ENCODE data around the gene PWWP2B. TPM values are rescaled to one million over a fixed set of nuclear protein-coding genes. Genes with fewer than 3 reads are reported as not detected.

The PWWP2B gene
- total RNA-seq, 1 donor from 2014 or later, result 25.2 TPM

DNA sequence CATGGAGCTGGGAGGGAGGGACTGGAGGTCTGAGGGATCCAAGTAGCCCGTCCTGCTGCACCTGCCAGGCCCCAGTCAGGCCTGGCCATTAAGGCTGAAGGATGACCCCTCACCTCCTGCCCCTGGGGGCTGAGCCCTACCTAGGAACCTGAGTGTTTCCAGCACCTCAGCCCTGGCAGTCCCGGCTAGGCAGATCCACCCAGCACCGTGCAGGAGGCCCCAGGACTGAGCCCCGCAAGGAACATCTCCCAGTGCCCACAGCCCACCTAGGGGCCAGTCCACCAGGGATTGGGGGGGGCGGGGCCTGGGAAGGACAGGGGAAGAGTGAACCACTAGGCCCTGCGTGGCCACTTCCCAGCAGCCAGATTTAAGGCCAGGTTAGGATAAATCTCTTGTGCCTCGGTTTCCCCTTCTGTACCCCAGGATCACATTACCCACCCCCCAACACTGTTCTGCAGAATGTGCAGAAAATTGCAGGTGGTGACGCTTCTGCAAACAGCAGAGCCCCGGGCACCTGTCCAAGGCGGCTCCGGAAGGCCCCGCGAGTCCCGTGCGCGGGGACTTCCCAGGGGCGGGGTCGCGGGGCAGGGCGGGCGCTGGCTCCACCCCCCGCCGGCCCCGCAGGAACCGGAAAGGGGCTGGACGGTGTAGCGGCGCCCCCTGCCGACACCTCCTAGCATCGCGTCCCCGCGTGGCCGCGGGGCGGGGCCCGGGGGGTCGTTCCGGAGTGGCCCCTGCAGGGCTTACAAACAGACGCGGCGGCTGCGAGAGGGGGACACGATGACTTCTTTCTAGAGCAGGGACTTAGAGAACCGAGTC lies 55.9 kb downstream of the PWWP2B start:
- TF ChIP-seq CTCF (IDR thresholded peaks at IDR 0.05), result peak; percentile 96
- peak; percentile 93 for DNase-seq
- Histone ChIP-seq H3K27me3 (ENCODE audit: low read depth) (peaks cover 5% of the 10 kb centered on the region), H3K36me3 (no peaks in the 10 kb centered on the region), H3K4me3 (peak overlapping the region; percentile 28), H3K9me3 (no peaks in the 10 kb centered on the region), H3K27ac (peak overlapping the region; percentile 47), H3K4me1 (peaks cover 33% of the 10 kb centered on the region)
- ATAC-seq, result peak; percentile 86 to 90
- intact Hi-C loops (cut with DNase I), result loop anchor here (5.0 kb wide), 1 partner anchor 66 kb away; no protein-coding TSS in a partner anchor

DNA sequence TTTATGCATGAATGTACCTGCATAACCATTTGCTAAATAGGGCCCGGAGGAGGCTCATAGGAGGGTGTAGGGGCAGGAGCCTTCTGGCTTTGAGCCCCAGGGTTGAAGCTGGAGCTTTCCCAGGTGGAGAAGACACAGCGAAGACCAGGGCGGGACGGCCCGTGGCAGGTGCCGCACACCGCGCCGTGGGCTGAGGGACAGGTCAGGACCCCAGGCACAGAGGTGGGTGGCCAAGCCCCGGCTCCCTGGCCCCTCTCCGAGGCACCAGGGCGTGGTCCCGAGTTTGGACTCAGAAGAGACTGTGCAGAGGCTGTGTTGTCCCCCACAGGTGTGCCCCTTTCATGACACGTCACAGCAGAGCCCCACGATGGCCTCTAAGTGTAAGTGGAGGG lies 56.5 kb downstream of the PWWP2B start:
- TF ChIP-seq CTCF (IDR thresholded peaks at IDR 0.05), result peak; percentile 25
- no peaks in the 10 kb centered on the region for H3K36me3 ChIP-seq
- H3K27me3 ChIP-seq (ENCODE audit: low read depth), result peaks cover 10% of the 10 kb centered on the region
- no peak for ATAC-seq
- H3K4me1 ChIP-seq, result peaks cover 31% of the 10 kb centered on the region
- DNase-seq, result no peak
- peak overlapping the region; percentile 21 for H3K27ac ChIP-seq
- H3K9me3 ChIP-seq, result no peaks in the 10 kb centered on the region
- H3K4me3 ChIP-seq, result peak overlapping the region; percentile 28
- intact Hi-C loops (cut with DNase I), result loop anchor here (5.0 kb wide), 1 partner anchor 66 kb away; no protein-coding TSS in a partner anchor

DNA sequence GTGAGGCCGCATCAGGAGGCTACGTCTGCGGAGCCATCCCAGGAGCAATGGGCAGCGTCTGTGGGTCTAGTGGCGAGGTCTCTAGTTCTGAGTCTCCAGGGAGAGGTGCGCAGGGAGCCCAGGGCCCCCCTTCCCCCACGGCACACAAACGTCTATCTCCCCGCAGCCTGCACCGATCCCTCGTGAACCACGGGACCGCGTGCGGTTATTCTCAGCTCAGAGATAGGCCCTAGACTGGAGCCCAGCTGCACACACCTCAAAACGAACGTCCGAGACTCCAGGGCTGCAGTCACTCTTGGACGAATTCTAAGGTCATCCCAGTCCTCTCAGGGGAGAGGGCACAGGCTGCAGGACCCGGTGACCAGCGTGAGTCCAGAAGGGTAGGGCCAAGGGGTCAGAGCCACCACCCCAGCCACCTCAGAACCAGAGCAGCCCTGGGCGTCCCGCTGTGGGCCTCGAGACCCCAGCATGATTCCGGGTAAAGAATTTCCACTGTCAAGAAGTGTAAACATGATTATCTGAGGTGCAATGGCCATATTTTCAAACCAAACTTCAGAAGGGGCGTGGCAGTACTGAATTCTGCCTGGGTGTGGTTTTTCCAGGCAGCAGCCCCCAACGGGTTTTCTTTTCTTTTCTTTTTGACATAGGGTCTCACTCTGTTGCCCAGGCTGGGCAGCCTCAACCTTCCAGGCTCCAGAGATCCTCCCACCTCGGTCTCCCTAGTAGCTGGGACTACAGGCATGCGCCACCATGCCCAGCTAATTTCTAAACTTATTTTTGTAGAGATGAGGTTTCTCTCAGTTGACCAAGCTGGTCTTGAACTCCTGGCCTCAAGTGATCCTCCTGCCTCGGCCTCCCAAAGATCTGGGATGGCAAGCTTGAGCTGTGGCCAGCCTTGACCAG lies 57.5 kb downstream of the PWWP2B start:
- ATAC-seq, result no peak
- H3K4me3 ChIP-seq, result no peak overlapping the region
- H3K27me3 ChIP-seq (ENCODE audit: low read depth), result peaks cover 10% of the 10 kb centered on the region
- intact Hi-C loops (cut with DNase I), result loop anchor here (5.0 kb wide), 1 partner anchor 67 kb away; no protein-coding TSS in a partner anchor
- H3K36me3 ChIP-seq, result no peaks in the 10 kb centered on the region
- H3K9me3 ChIP-seq, result no peaks in the 10 kb centered on the region
- H3K4me1 ChIP-seq, result peaks cover 33% of the 10 kb centered on the region
- DNase-seq, result no peak
- TF ChIP-seq CTCF (IDR thresholded peaks at IDR 0.05), result no peak
- no peak overlapping the region for H3K27ac ChIP-seq

DNA sequence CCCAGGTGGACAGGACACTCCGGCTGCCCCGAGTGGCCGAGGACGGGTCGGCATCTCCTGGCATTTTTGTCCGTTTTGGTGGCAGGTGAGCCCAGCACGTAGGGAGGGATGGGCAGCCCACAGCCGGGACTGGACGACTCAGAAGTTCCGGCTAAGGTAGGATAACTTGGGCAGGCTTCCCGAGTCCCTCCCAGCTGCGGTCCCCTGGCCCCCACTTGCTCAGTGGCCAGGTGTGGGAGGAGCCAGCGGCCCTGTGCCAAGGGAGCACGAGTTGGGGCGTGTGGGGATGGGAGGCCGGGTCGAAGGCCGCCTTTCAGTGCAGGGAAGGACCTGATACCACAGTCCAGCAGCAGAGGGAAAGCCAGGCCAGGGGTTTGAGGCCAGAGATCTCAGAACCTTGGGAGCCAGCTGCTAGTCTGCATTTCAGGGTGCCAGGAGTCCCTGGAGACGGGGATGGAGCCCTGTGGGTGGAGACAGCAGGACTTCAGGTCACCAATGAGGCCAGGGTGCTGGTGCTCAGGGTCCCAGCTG lies 58.5 kb downstream of the PWWP2B start:
- ATAC-seq (no peak), DNase-seq (no peak)
- Histone ChIP-seq H3K4me1 (peaks cover 32% of the 10 kb centered on the region), H3K27ac (no peak overlapping the region), H3K27me3 (ENCODE audit: low read depth) (peaks cover 10% of the 10 kb centered on the region), H3K36me3 (no peaks in the 10 kb centered on the region), H3K9me3 (no peaks in the 10 kb centered on the region), H3K4me3 (no peak overlapping the region)
- no peak for TF ChIP-seq CTCF (IDR thresholded peaks at IDR 0.05)
- intact Hi-C loops (cut with DNase I), result no loop called here
